Measurements from ENCODE around the gene RFX7.

DNA sequence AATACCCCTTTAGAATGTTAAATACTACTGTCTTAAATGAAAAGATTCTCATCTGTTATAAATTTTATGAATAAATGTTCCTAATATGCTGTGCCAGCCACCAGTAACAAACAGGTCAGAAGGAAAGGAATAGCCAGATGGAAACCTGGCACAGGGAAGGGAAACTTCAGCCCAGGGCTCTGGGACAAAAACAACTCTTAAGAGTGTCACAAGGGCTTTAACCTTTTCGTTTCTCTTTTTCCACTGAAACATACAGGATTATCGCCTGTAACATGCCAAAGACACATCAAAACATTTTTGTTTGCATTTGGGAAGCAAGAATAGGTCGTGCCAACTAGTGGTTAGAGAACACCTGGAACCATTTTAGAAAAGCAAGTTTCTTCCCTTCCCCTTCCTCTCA, 141.2 kb downstream of the RFX7 start:
- TF ChIP-seq POLR2A (IDR thresholded peaks at IDR 0.05; ENCODE audit: extremely low read depth, insufficient read length) (no peak), MYC (IDR thresholded peaks at IDR 0.05; ENCODE audit: low read depth, low read length) (no peak)
- TF ChIP-seq, protein P1, sequence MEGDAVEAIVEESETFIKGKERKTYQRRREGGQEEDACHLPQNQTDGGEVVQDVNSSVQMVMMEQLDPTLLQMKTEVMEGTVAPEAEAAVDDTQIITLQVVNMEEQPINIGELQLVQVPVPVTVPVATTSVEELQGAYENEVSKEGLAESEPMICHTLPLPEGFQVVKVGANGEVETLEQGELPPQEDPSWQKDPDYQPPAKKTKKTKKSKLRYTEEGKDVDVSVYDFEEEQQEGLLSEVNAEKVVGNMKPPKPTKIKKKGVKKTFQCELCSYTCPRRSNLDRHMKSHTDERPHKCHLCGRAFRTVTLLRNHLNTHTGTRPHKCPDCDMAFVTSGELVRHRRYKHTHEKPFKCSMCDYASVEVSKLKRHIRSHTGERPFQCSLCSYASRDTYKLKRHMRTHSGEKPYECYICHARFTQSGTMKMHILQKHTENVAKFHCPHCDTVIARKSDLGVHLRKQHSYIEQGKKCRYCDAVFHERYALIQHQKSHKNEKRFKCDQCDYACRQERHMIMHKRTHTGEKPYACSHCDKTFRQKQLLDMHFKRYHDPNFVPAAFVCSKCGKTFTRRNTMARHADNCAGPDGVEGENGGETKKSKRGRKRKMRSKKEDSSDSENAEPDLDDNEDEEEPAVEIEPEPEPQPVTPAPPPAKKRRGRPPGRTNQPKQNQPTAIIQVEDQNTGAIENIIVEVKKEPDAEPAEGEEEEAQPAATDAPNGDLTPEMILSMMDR (IDR thresholded peaks at IDR 0.05; ENCODE audit: low read depth, low read length) = no peak
- TF ChIP-seq, protein P2, sequence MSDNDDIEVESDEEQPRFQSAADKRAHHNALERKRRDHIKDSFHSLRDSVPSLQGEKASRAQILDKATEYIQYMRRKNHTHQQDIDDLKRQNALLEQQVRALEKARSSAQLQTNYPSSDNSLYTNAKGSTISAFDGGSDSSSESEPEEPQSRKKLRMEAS (IDR thresholded peaks at IDR 0.05; ENCODE audit: low read depth, low read length) = no peak

All from NB4 (cell line).